HEK293 (cell line): ENCODE data around the gene MTCH2.

Experiments used
- CTCF ChIP-seq: fragments of 450-650 bp; formaldehyde crosslinking; IDR thresholded peaks from 2 replicates; pipeline ENCODE4 v1.5.1; 2016; ENCODE audit warnings: missing biosample characterization, missing genetic modification characterization
- PATZ1 ChIP-seq: fragments of 450-650 bp; formaldehyde crosslinking; IDR thresholded peaks from 2 replicates; pipeline ENCODE4 v1.5.1; 2016; ENCODE audit warnings: missing biosample characterization, missing genetic modification characterization
- PRDM10 ChIP-seq: fragments of 450-650 bp; formaldehyde crosslinking; IDR thresholded peaks from 2 replicates; pipeline ENCODE4 v1.5.1; 2016; ENCODE audit warnings: missing biosample characterization, missing genetic modification characterization
- REST ChIP-seq: fragments of 450-650 bp; formaldehyde crosslinking; IDR thresholded peaks from 2 replicates; pipeline ENCODE4 v1.5.1; 2016; ENCODE audit warnings: missing biosample characterization, missing genetic modification characterization
- SP3 ChIP-seq: fragments of 450-650 bp; formaldehyde crosslinking; IDR thresholded peaks from 2 replicates; pipeline ENCODE4 v1.5.1; 2016; ENCODE audit warnings: missing biosample characterization, missing genetic modification characterization
- ZBTB49 ChIP-seq: fragments of 450-650 bp; formaldehyde crosslinking; IDR thresholded peaks from 2 replicates; pipeline ENCODE4 v1.5.1; 2016; ENCODE audit warnings: missing biosample characterization, missing genetic modification characterization, low read depth
- ZNF239 ChIP-seq: fragments of 450-650 bp; formaldehyde crosslinking; IDR thresholded peaks from 2 replicates; pipeline ENCODE4 v1.5.1; 2016; ENCODE audit warnings: missing biosample characterization, missing genetic modification characterization
- ZSCAN5A ChIP-seq: fragments of 450-650 bp; formaldehyde crosslinking; IDR thresholded peaks from 2 replicates; pipeline ENCODE4 v1.5.1; 2016; ENCODE audit warnings: missing biosample characterization, missing genetic modification characterization

- TF ChIP-seq ZSCAN5A (tag by site-specific recombination) (no peak), CTCF (tag by site-specific recombination) (no peak), REST (tag by site-specific recombination) (no peak), PATZ1 (tag by site-specific recombination) (no peak), PRDM10 (tag by site-specific recombination) (no peak), ZBTB49 (tag by site-specific recombination) (no peak), SP3 (no peak), ZNF239 (tag by site-specific recombination) (no peak)
These were observed 72.7 kb downstream of the MTCH2 start for GRCh38 chr11:47569646-47570045.
